HepG2 (cell line): Measurements from ENCODE around the gene TANGO6. TPM values are rescaled to one million over a fixed set of nuclear protein-coding genes. Genes with fewer than 3 reads are reported as not detected.

ENCODE experiments used
- BRCA1 ChIP-seq: sonication (generic); formaldehyde crosslinking; IDR thresholded peaks from 2 replicates; pipeline ENCODE4 v1.4.0; 2020; ENCODE audit warnings: missing genetic modification reagents
- CSRNP2 ChIP-seq: sonication (generic); formaldehyde crosslinking; conservative IDR thresholded peaks from 2 replicates; pipeline ENCODE4 v1.8.0; 2022; ENCODE audit warnings: low read depth, missing genetic modification reagents
- DNMT1 ChIP-seq: sonication (generic); formaldehyde crosslinking; IDR thresholded peaks from 2 replicates; pipeline ENCODE4 v1.5.1; 2020; ENCODE audit warnings: mild to moderate bottlenecking, missing genetic modification reagents
- ETV6 ChIP-seq: sonication (generic); formaldehyde crosslinking; conservative IDR thresholded peaks from 2 replicates; pipeline ENCODE4 v1.4.0; 2020; ENCODE audit warnings: missing genetic modification reagents
- HOXA3 ChIP-seq: sonication (generic); formaldehyde crosslinking; IDR thresholded peaks from 2 replicates; pipeline ENCODE4 v1.5.0; 2020; ENCODE audit warnings: missing genetic modification reagents
- HOXA5 ChIP-seq: sonication (generic); formaldehyde crosslinking; IDR thresholded peaks from 2 replicates; pipeline ENCODE4 v1.4.0; 2020; ENCODE audit warnings: missing genetic modification reagents
- IRF1 ChIP-seq: sonication (generic); formaldehyde crosslinking; IDR thresholded peaks from 2 replicates; pipeline ENCODE4 v1.4.0; 2020; ENCODE audit warnings: low read depth, mild to moderate bottlenecking, missing genetic modification reagents
- KDM2A ChIP-seq: sonication (generic); formaldehyde crosslinking; IDR thresholded peaks from 2 replicates; pipeline ENCODE4 v1.4.0; 2020; ENCODE audit warnings: low read depth, missing genetic modification reagents, borderline replicate concordance
- KLF16 ChIP-seq, 2 experiments: sonication (generic) in 1 of 2; formaldehyde crosslinking in 1 of 2; IDR thresholded peaks; 2 replicates each; pipeline versions ENCODE4 v1.6.1 to v1.8.0; 2016 to 2023; ENCODE audit warnings: missing genetic modification reagents in 2 of 2, missing compliant biosample characterization in 1 of 2
- PAXIP1 ChIP-seq: sonication (generic); formaldehyde crosslinking; conservative IDR thresholded peaks from 2 replicates; pipeline ENCODE4 v1.4.0; 2020; ENCODE audit warnings: mild to moderate bottlenecking, missing genetic modification reagents, moderate library complexity
- SNAI1 ChIP-seq: sonication (generic); formaldehyde crosslinking; IDR thresholded peaks from 2 replicates; pipeline ENCODE4 v1.5.0; 2020; ENCODE audit warnings: mild to moderate bottlenecking, missing genetic modification reagents, borderline replicate concordance
- TEAD2 ChIP-seq: sonication (generic); formaldehyde crosslinking; IDR thresholded peaks from 2 replicates; pipeline ENCODE4 v1.9.0; 2021; ENCODE audit warnings: missing genetic modification reagents
- TGIF2 ChIP-seq: IDR thresholded peaks from 2 replicates; pipeline ENCODE4 v1.6.1; 2016; ENCODE audit warnings: control low read depth, missing compliant biosample characterization
- TIGD3 ChIP-seq: sonication (generic); formaldehyde crosslinking; IDR thresholded peaks from 2 replicates; pipeline ENCODE4 v1.5.1; 2020; ENCODE audit warnings: mild to moderate bottlenecking, missing genetic modification reagents, borderline replicate concordance
- ZNF12 ChIP-seq: sonication (generic); formaldehyde crosslinking; IDR thresholded peaks from 2 replicates; pipeline ENCODE4 v1.5.0; 2020; ENCODE audit warnings: missing genetic modification reagents
- ZNF503 ChIP-seq: sonication (generic); formaldehyde crosslinking; IDR thresholded peaks from 2 replicates; pipeline ENCODE4 v1.4.0; 2020; ENCODE audit warnings: missing genetic modification reagents
- ZNF75D ChIP-seq: sonication (generic); formaldehyde crosslinking; IDR thresholded peaks from 2 replicates; pipeline ENCODE4 v1.8.1; 2023; ENCODE audit warnings: missing genetic modification reagents, mild to moderate bottlenecking, borderline replicate concordance
- ZSCAN12 ChIP-seq: sonication (generic); formaldehyde crosslinking; IDR thresholded peaks from 2 replicates; pipeline ENCODE4 v1.9.0; 2021; ENCODE audit warnings: mild to moderate bottlenecking, missing genetic modification reagents
- polyA plus RNA-seq, 8 experiments: library from polyadenylated mRNA; depleted of rRNA in 3 of 8; stranded (reverse) in 7 of 8; unstranded in 1 of 8; fragments of >200 nt; fragmentation: Illumina TruSeq in 4 of 8; extraction: Trizol in 4 of 8; gene quantifications; 2 replicates each; pipeline versions ENCODE4 v1.2.1 to v1.2.3, GENCODE V29; 2011 to 2016; ENCODE audit warnings: low read depth in 4 of 8, missing spikeins in 1 of 8, mixed read lengths in 1 of 8; ENCODE audit not compliant: insufficient read depth in 1 of 8
- total RNA-seq, 5 experiments: library from RNA; depleted of rRNA; stranded (reverse); fragments of >200 nt; fragmentation: Illumina TruSeq; extraction: Trizol; gene quantifications; 2 replicates each; pipeline ENCODE4 v1.2.3, GENCODE V29; 2016; ENCODE audit warnings: low read depth in 1 of 5

Gene TANGO6
- total and polyA plus RNA-seq, 2 of the 13 experiments (the other 11 are each of a cell fraction or from before 2014, with no cell fraction given), result 7.2 to 13.3 TPM

GRCh38 chr16:69089091-69089910 lies 246.0 kb downstream of the TANGO6 start (continued):
- TF ChIP-seq ZNF75D (no peak), ZNF503 (CRISPR knock-in tag) (no peak), HOXA5 (CRISPR knock-in tag) (no peak), PAXIP1 (CRISPR knock-in tag) (0 out of 2 replicates have a peak, but pooled peaks have one; percentile 41), SNAI1 (CRISPR knock-in tag) (no peak), CSRNP2 (CRISPR knock-in tag) (peak; percentile 66; the same call in 1 of the 2 replicates), HOXA3 (CRISPR knock-in tag) (peak; percentile 49; the same call in 1 of the 2 replicates), ZNF12 (CRISPR knock-in tag) (no peak), DNMT1 (CRISPR knock-in tag) (0 out of 2 replicates have a peak, but pooled peaks have one; percentile 65), ETV6 (CRISPR knock-in tag) (no peak), BRCA1 (no peak), TGIF2 (no peak), KLF16 (CRISPR knock-in tag; IDR thresholded peaks at IDR 0.05) (0 out of 4 replicates have a peak, but pooled peaks of 1 of the 2 experiments have one; percentile 17), KDM2A (CRISPR knock-in tag) (peak; percentile 79; the same call in 1 of the 2 replicates), ZSCAN12 (CRISPR knock-in tag) (no peak), TEAD2 (CRISPR knock-in tag) (no peak), IRF1 (CRISPR knock-in tag) (no peak), TIGD3 (CRISPR knock-in tag) (no peak)
